Measurements from ENCODE around the gene CUL9.

CUL9 gene

GRCh38 chr6:43255408-43256054 is 73.5 kb downstream of the CUL9 start:
- no peak for DNase-seq (ENCODE audit: low read depth in 3 of 3)

GRCh38 chr6:43256670-43257366 is 74.8 kb downstream of the CUL9 start:
- no peak for DNase-seq (ENCODE audit: low read depth in 3 of 3)

- no peak for DNase-seq (ENCODE audit: low read depth in 3 of 3)
These were observed 75.6 kb downstream of the CUL9 start for GRCh38 chr6:43257367-43258145.

- DNase-seq (ENCODE audit: low read depth in 3 of 3), result no peak
These were observed 76.2 kb downstream of the CUL9 start for GRCh38 chr6:43258180-43258579.

GRCh38 chr6:43258807-43259686 is 77.1 kb downstream of the CUL9 start:
- DNase-seq (ENCODE audit: low read depth in 3 of 3), result no peak

GRCh38 chr6:43260791-43261190 is 78.8 kb downstream of the CUL9 start:
- no peak for DNase-seq (ENCODE audit: low read depth in 3 of 3)

GRCh38 chr6:43261198-43261597 is 79.2 kb downstream of the CUL9 start:
- no peak for DNase-seq (ENCODE audit: low read depth in 3 of 3)

GRCh38 chr6:43262000-43262779 is 80.2 kb downstream of the CUL9 start:
- DNase-seq (ENCODE audit: low read depth in 3 of 3), result no peak

GRCh38 chr6:43262780-43263313 is 80.9 kb downstream of the CUL9 start:
- no peak for DNase-seq (ENCODE audit: low read depth in 3 of 3)

- peak; percentile 66 to 76 (median 69) for DNase-seq (ENCODE audit: low read depth in 3 of 3)
These were observed 81.5 kb downstream of the CUL9 start for GRCh38 chr6:43263314-43264178.

GRCh38 chr6:43264599-43265145 is 82.7 kb downstream of the CUL9 start:
- DNase-seq (ENCODE audit: low read depth in 3 of 3), result no peak

GRCh38 chr6:43265564-43265963 is 83.6 kb downstream of the CUL9 start:
- no peak for DNase-seq (ENCODE audit: low read depth in 3 of 3)

GRCh38 chr6:43267619-43268354 is 85.8 kb downstream of the CUL9 start:
- DNase-seq (ENCODE audit: low read depth in 3 of 3), result no peak

GRCh38 chr6:43268355-43268700 is 86.3 kb downstream of the CUL9 start:
- DNase-seq (ENCODE audit: low read depth in 3 of 3), result no peak

GRCh38 chr6:43268782-43269272 is 86.8 kb downstream of the CUL9 start:
- no peak for DNase-seq (ENCODE audit: low read depth in 3 of 3)

GRCh38 chr6:43269273-43270007 is 87.4 kb downstream of the CUL9 start:
- peak in 1 of 3 donors; percentile 23 for DNase-seq (ENCODE audit: low read depth in 3 of 3)

GRCh38 chr6:43271103-43271815 is 89.3 kb downstream of the CUL9 start:
- no peak for DNase-seq (ENCODE audit: low read depth in 3 of 3)
